IPS DF 4.7 (cell line): Measurements from ENCODE around the gene C12orf76.

Experiments
- DNase-seq: peaks from one replicate; pipeline ENCODE4 v3.0.0-alpha.2; 2013; ENCODE audit warnings: low spot score; ENCODE audit errors: extremely low read depth

Gene C12orf76

DNA sequence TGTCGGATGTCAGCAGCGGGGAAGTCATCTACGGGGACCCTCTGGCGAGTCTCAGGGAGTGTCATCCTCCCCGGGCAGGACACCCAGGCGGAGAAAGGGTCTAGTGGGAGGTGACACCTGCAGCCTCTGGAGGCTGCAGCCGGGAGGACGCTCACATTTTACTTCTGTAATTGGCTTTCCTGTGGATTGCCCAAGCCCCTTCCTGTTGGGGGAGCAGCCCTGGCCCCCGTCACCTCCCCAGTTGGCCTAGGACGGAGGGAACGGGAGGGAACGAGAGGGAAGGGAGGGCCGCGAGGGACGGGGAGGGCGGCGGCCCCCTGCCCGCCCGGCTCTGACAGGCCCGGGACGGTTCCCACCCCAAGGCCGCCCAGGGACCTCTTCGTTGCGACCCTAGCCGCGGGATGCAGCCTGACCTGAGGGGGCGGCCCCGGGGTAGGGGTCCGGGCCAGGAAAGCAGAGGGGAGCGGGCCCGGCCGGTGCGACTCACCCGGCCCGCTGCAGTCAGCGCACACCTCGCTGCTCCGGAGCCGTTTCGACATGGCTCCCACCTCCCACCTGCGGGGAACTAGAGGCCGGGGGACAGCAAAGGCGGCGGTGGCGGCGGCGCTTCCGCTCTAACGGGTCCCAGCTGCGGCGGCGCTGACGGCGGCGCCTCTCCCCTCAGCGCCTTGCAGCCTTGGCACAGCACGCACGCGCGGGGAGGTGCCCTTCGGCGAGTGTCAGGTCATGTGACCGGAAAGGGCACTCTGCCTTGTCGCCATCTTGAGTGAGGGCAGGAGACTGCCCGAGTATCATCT, 52.4 kb downstream of the C12orf76 start, which contains the start of gene GIT2:
GIT2 (minus strand) TSS at position 683 of the 797 bp plus-strand sequence; CDS start at position 539, 144 bp downstream.
- peak; percentile 89 for DNase-seq

DNA sequence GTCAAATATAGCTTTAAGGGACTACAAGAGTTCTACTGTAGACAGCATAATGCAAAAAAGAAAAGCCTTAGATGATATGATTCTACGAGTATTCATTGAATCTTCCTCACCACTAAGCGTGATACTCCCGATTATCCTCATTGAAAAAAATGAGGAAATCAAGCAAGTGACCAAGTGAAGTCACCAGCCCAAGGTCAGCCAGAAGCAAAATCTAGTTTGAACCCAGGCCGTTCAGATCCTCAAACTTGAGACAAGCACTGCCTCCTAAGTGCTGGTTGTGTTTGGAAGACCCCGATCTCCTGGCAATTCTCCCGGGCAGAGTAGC, 53.0 kb downstream of the C12orf76 start:
- DNase-seq, result no peak

GRCh38 chr12:109994401-109995175, 53.7 kb downstream of the C12orf76 start:
- DNase-seq, result no peak

- DNase-seq, result no peak
Observed at GRCh38 chr12:109993091-109993490, 55.2 kb downstream of the C12orf76 start.

DNA sequence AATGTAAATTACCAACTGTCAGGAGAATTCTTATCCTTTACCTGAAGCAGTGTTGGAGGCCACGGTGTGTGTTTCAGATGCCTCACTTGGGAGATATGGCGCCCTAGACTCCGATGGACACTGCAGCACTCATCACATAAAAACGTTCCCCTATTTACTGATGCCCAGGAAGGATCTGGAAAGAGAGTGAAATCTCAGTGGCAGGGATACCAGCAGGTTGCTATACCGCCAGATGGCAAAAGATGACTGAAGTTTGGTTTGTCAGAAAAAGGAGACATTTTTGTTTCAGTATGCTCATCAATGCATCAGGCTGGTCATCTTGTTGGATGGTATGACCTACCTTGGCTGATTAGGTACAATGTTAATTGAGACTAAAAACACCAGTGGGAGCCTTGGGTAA, 56.7 kb downstream of the C12orf76 start:
- DNase-seq, result no peak
